Astrocyte (in vitro differentiated cells and primary cell): ENCODE data around the gene CDS2.

Experiments used
- CTCF ChIP-seq: IDR thresholded peaks from 2 replicates; pipeline ENCODE4 v1.5.1; 2011; ENCODE audit warnings: low read depth, mild to moderate bottlenecking, inconsistent platforms, low read length, moderate library complexity; ENCODE audit not compliant: insufficient read depth
- EZH2 ChIP-seq: IDR thresholded peaks from 2 replicates; pipeline ENCODE4 v1.6.1; 2012; ENCODE audit warnings: mild to moderate bottlenecking, low read length, inconsistent platforms; ENCODE audit not compliant: insufficient read depth

GRCh38 chr20:5195655-5196054 is 68.8 kb downstream of the CDS2 start:
- TF ChIP-seq CTCF (no peak), EZH2 (no peak)
